HCT116 (cell line): ENCODE results near the gene CNPY4. TPM values are rescaled to one million over a fixed set of nuclear protein-coding genes. Genes with fewer than 3 reads are reported as not detected.
A peak's percentile ranks its signal among the peaks of the same experiment; 100 is the strongest.

Experiments
- ATAC-seq: fragments of 200-7000 bp; cut with Tn5 transposase; 2 replicates; pipeline ENCODE4 v1.9.1; 2020; ENCODE audit warnings: mild to moderate bottlenecking, moderate library complexity
- BruUV-seq: library from RNA; stranded (reverse); fragments of 400-500 nt; replicated peaks from 2 replicates; lab custom pipeline; 2021; lab: Mats Ljungman, UMichigan
- CTCF ChIA-PET: fragments of 300-600 bp; sonication (Branson Sonifier 250); formaldehyde crosslinking; loops from one replicate; lab custom pipeline; 2021; ENCODE audit warnings: antibody characterized with exemption; lab: Charles Lee
- POLR2A ChIA-PET: fragments of 300-600, 350-600 bp; sonication (Branson Sonifier 250); formaldehyde crosslinking; loops from one replicate; lab custom pipeline; 2021; ENCODE audit warnings: antibody characterized with exemption; lab: Charles Lee
- RAD21 ChIA-PET, 2 experiments: fragments of 300-600 bp; sonication (Branson Sonifier 250); formaldehyde crosslinking; loops; one replicate each; lab custom pipeline; 2023; ENCODE audit warnings: low total read pairs in 2 of 2; ENCODE audit not compliant: uncharacterized antibody in 2 of 2, unreplicated experiment in 2 of 2, low non-redundant PET in 1 of 2; lab: Charles Lee
- DNase-seq: peaks from one replicate; pipeline ENCODE4 v3.0.0-alpha.2; 2010; ENCODE audit warnings: low read depth, low spot score
- H2AFZ ChIP-seq: fragments of 200-600 bp; shearing (Covaris generic), sonication (generic); 2 replicates; pipeline ENCODE4 v1.6.1; 2017; ENCODE audit warnings: low read depth, mixed run types, mixed read lengths, antibody characterized with exemption, low read length; ENCODE audit not compliant: poor library complexity, severe bottlenecking
- H3K27ac ChIP-seq: 2 replicates; pipeline ENCODE4 v1.5.1; 2012; ENCODE audit warnings: low read depth, low read length
- H3K27me3 ChIP-seq: fragments of 200-600 bp; sonication (generic); 2 replicates; pipeline ENCODE4 v1.6.1; 2016; ENCODE audit warnings: mixed run types, low read length, mixed read lengths; ENCODE audit not compliant: insufficient read depth
- H3K36me3 ChIP-seq, 2 experiments: fragments of 200-500 bp in 1 of 2; fragments of 200-600 bp in 1 of 2; sonication (Bioruptor generic) in 1 of 2; sonication (generic) in 1 of 2; 2 replicates each; pipeline versions ENCODE4 v1.5.1 to v1.6.1; 2014 to 2016; ENCODE audit warnings: low read length in 2 of 2, inconsistent platforms in 1 of 2, mixed read lengths in 1 of 2, mixed run types in 1 of 2; ENCODE audit not compliant: insufficient read depth in 2 of 2, control insufficient read depth in 1 of 2
- H3K4me1 ChIP-seq, 2 experiments: fragments of 200-600 bp in 1 of 2; sonication (generic) in 1 of 2; 2 replicates each; pipeline versions ENCODE4 v1.5.1 to v1.6.1; 2012 to 2017; ENCODE audit warnings: low read length in 2 of 2, inconsistent platforms in 1 of 2, mild to moderate bottlenecking in 1 of 2, mixed read lengths in 1 of 2, mixed run types in 1 of 2, moderate library complexity in 1 of 2; ENCODE audit not compliant: insufficient read depth in 2 of 2, control insufficient read depth in 1 of 2
- H3K4me2 ChIP-seq: fragments of 200-600 bp; sonication (generic); 2 replicates; pipeline ENCODE4 v1.6.1; 2017; ENCODE audit warnings: mixed run types, low read length, mixed read lengths
- H3K4me3 ChIP-seq, 2 experiments: fragments of 200-600 bp in 1 of 2; sonication (generic) in 1 of 2; replicated peaks in 1 of 2; 2 replicates each; pipeline ENCODE4 v1.5.1; 2011 to 2016; ENCODE audit warnings: low read length in 2 of 2, control low read depth in 1 of 2, low read depth in 1 of 2, mild to moderate bottlenecking in 1 of 2, mixed read lengths in 1 of 2, mixed run types in 1 of 2
- H3K79me2 ChIP-seq: fragments of 200-600 bp; sonication (generic); 2 replicates; pipeline ENCODE4 v1.6.1; 2017; ENCODE audit warnings: mild to moderate bottlenecking, mixed run types, low read length, moderate library complexity, mixed read lengths; ENCODE audit not compliant: insufficient read depth
- H3K9ac ChIP-seq: fragments of 200-600 bp; sonication (generic); 2 replicates; pipeline ENCODE4 v1.6.1; 2016; ENCODE audit warnings: low read length, mixed read lengths
- H3K9me2 ChIP-seq: fragments of 200-600 bp; sonication (generic), shearing (Covaris generic); 2 replicates; pipeline ENCODE4 v1.6.1; 2017; ENCODE audit warnings: mixed run types, mild to moderate bottlenecking, moderate library complexity; ENCODE audit not compliant: insufficient read depth
- H3K9me3 ChIP-seq, 2 experiments: fragments of 200-500 bp in 1 of 2; fragments of 200-600 bp in 1 of 2; sonication (Bioruptor generic) in 1 of 2; sonication (generic) in 1 of 2; 2 replicates each; pipeline ENCODE4 v1.6.1; 2014 to 2017; ENCODE audit warnings: low read length in 2 of 2, mixed read lengths in 2 of 2, inconsistent platforms in 1 of 2, low read depth in 1 of 2, mild to moderate bottlenecking in 1 of 2, mixed run types in 1 of 2, moderate library complexity in 1 of 2; ENCODE audit not compliant: control insufficient read depth in 1 of 2, insufficient read depth in 1 of 2
- H4K20me1 ChIP-seq: fragments of 200-600 bp; sonication (generic), shearing (Covaris generic); 2 replicates; pipeline ENCODE4 v1.6.1; 2017; ENCODE audit warnings: mixed run types, mild to moderate bottlenecking, moderate library complexity; ENCODE audit not compliant: insufficient read depth
- CEBPB ChIP-seq: IDR thresholded peaks from 2 replicates; pipeline ENCODE4 v1.6.1; 2012; ENCODE audit warnings: low read depth
- ELF1 ChIP-seq: IDR thresholded peaks from 2 replicates; pipeline ENCODE4 v1.6.1; 2012; ENCODE audit warnings: low read depth, borderline replicate concordance
- FOSL1 ChIP-seq: IDR thresholded peaks from 2 replicates; pipeline ENCODE4 v1.6.1; 2012; ENCODE audit warnings: low read depth
- JUND ChIP-seq: IDR thresholded peaks from 2 replicates; pipeline ENCODE4 v1.6.1; 2012
- POLR2A ChIP-seq: IDR thresholded peaks from 2 replicates; pipeline ENCODE4 v1.7.0; 2011; ENCODE audit warnings: borderline replicate concordance; ENCODE audit not compliant: insufficient read depth, insufficient read length; ENCODE audit errors: extremely low read depth
- POLR2AphosphoS5 ChIP-seq: IDR thresholded peaks from 2 replicates; pipeline ENCODE4 v1.6.1; 2011; ENCODE audit warnings: mild to moderate bottlenecking, low read depth, low read length, moderate library complexity
- RAD21 ChIP-seq: IDR thresholded peaks from 2 replicates; pipeline ENCODE4 v1.6.1; 2012; ENCODE audit warnings: low read depth, mild to moderate bottlenecking
- SIN3A ChIP-seq: IDR thresholded peaks from 2 replicates; pipeline ENCODE4 v1.6.1; 2012; ENCODE audit warnings: low read depth
- SP1 ChIP-seq: IDR thresholded peaks from 2 replicates; pipeline ENCODE4 v1.6.1; 2012; ENCODE audit warnings: low read depth
- SRF ChIP-seq: IDR thresholded peaks from 2 replicates; pipeline ENCODE4 v1.6.1; 2012; ENCODE audit warnings: low read depth
- TCF7L2 ChIP-seq: IDR thresholded peaks from 2 replicates; pipeline ENCODE4 v1.7.0; 2011; ENCODE audit warnings: borderline replicate concordance, inconsistent platforms; ENCODE audit not compliant: insufficient read depth, insufficient read length; ENCODE audit errors: extremely low read depth
- YY1 ChIP-seq: IDR thresholded peaks from 2 replicates; pipeline ENCODE4 v1.6.1; 2011; ENCODE audit warnings: low read length, low read depth, moderate library complexity, mild to moderate bottlenecking; ENCODE audit not compliant: insufficient replicate concordance; ENCODE audit errors: extremely low read depth
- ZFX ChIP-seq: fragments of 450-650 bp; IDR thresholded peaks from 2 replicates; pipeline ENCODE4 v1.6.1; 2017
- ZNF274 ChIP-seq: fragments of 200-500 bp; sonication (Bioruptor generic); IDR thresholded peaks from 2 replicates; pipeline ENCODE4 v1.6.1; 2014; ENCODE audit warnings: mild to moderate bottlenecking, low read depth, low read length, inconsistent platforms
- intact Hi-C: fragments of 100-400 bp; cut with micrococcal nuclease; formaldehyde crosslinking; loops from 2 replicates; pipeline ENCODE4 v1.10.0; 2022
- total RNA-seq: library from RNA; stranded (reverse); gene quantifications from one replicate; pipeline ENCODE4 v1.2.1, GENCODE V29; 2021; ENCODE audit not compliant: unreplicated experiment
- TF ChIP-seq, protein P1 (sequence below): IDR thresholded peaks from 2 replicates; pipeline ENCODE4 v1.6.1; 2012
- TF ChIP-seq, protein P2 (sequence below): IDR thresholded peaks from 2 replicates; pipeline ENCODE4 v1.6.1; 2011; ENCODE audit warnings: mild to moderate bottlenecking, low read length, moderate library complexity; ENCODE audit not compliant: insufficient replicate concordance; ENCODE audit errors: extremely low read depth
- TF ChIP-seq, protein P3 (sequence below): IDR thresholded peaks from 2 replicates; pipeline ENCODE4 v1.6.1; 2012; ENCODE audit warnings: low read depth
- TF ChIP-seq, protein P4 (sequence below), 3 experiments: fragments of 200-600 bp in 1 of 3; sonication (generic) in 1 of 3; IDR thresholded peaks in 2 of 3; conservative IDR thresholded peaks in 1 of 3; 2 replicates each; pipeline ENCODE4 v1.5.1; 2012 to 2017; ENCODE audit warnings: low read depth in 2 of 3, low read length in 2 of 3, antibody characterized with exemption in 1 of 3, borderline replicate concordance in 1 of 3, control low read depth in 1 of 3, mild to moderate bottlenecking in 1 of 3, mixed read lengths in 1 of 3, mixed run types in 1 of 3, moderate library complexity in 1 of 3; ENCODE audit not compliant: insufficient read depth in 1 of 3
- TF ChIP-seq, protein P5 (sequence below): IDR thresholded peaks from 2 replicates; pipeline ENCODE4 v1.6.1; 2012

The CNPY4 gene
- total RNA-seq, 1 experiment from 2014 or later = 2.6 TPM

DNA sequence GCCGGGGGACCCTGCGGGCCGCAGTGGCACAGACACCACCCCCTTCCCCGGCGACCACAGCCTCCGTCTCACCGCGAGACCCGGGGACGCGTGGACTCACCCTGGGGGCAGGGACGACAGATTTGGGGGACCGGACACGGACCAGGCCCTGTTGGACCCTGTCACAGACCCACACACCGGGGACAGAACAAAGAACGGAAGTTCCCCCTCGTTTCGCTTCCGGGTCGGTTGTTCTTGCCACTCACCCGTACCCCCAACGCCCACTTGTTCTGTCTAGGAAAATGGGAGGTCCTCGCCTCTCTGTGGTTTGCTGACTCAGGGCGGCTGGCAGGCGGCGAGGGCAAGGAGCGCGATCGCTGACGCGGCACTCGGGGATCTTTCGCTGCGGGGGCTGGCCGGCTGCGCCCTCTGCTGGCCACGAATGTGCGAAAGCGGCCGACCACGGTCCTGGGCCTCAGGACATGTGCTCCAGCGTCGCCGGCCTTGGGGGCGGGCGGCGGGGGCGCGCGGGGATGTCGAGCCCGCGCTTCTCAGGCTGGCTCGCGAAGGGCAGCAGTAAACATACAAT is 37.8 kb upstream of the CNPY4 start, which contains the start of gene ZNF3:
Gene ZNF3, minus strand, starts transcription at position 189 of the 568 bp plus-strand sequence. CDS start 4,366 bp downstream, outside the sequence.
- peak within 1 kb of the TSS; percentile 10 for H2AFZ ChIP-seq
- peaks cover 11 to 24% of the 10 kb centered on the region in 2 experiments for H3K4me1 ChIP-seq
- no TSS peak for BruUV-seq
- peak within 1 kb of the TSS; percentile 83 for H3K9ac ChIP-seq
- no peaks in the 10 kb centered on the region for H3K27me3 ChIP-seq
- H4K20me1 ChIP-seq = no peaks in the 10 kb centered on the region
- H3K4me3 ChIP-seq = peak within 1 kb of the TSS; percentile 69 to 77
- peaks cover 22 to 29% of the 10 kb centered on the region in 2 experiments; a peak in 3 of 4 replicates for H3K36me3 ChIP-seq
- ATAC-seq (peak; percentile 91), DNase-seq (peak; percentile 98)
- H3K9me3 ChIP-seq = no peaks in the 10 kb centered on the region
- H3K9me2 ChIP-seq = no peaks in the 10 kb centered on the region
- POLR2A ChIA-PET = interaction anchor here (1.0 to 1.7 kb wide), 3 partner anchors 15 to 88 kb away, joined by 4 to 18 read pairs (median 5); partner anchors contain the start of genes AP4M1 and MCM7
- CTCF ChIA-PET = interaction anchor here (0.9 kb wide), 1 partner anchor 20 kb away, joined by 3 read pairs; the partner anchor contains the start of gene AP4M1
- RAD21 ChIA-PET = interaction anchor here in 1 of 2 experiments (1.0 kb wide), 1 partner anchor 20 kb away, joined by 3 read pairs; no protein-coding TSS in a partner anchor
- intact Hi-C loops = loop anchor here (1.0 kb wide), 1 partner anchor 87 kb away; no protein-coding TSS in a partner anchor
- peak within 1 kb of the TSS; percentile 72 for H3K27ac ChIP-seq
- peaks cover 48% of the 10 kb centered on the region for H3K79me2 ChIP-seq
- peak within 1 kb of the TSS; percentile 87 for H3K4me2 ChIP-seq
- TF ChIP-seq FOSL1 = no peak
- TF ChIP-seq JUND = no peak
- TF ChIP-seq, protein P1, sequence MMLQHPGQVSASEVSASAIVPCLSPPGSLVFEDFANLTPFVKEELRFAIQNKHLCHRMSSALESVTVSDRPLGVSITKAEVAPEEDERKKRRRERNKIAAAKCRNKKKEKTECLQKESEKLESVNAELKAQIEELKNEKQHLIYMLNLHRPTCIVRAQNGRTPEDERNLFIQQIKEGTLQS = no peak
- no peak for TF ChIP-seq RAD21
- no peak for TF ChIP-seq SIN3A
- TF ChIP-seq ZFX = peak; percentile 89
- no peak for TF ChIP-seq SRF
- no peak for TF ChIP-seq CEBPB
- peak; percentile 60 for TF ChIP-seq TCF7L2
- TF ChIP-seq, protein P2, sequence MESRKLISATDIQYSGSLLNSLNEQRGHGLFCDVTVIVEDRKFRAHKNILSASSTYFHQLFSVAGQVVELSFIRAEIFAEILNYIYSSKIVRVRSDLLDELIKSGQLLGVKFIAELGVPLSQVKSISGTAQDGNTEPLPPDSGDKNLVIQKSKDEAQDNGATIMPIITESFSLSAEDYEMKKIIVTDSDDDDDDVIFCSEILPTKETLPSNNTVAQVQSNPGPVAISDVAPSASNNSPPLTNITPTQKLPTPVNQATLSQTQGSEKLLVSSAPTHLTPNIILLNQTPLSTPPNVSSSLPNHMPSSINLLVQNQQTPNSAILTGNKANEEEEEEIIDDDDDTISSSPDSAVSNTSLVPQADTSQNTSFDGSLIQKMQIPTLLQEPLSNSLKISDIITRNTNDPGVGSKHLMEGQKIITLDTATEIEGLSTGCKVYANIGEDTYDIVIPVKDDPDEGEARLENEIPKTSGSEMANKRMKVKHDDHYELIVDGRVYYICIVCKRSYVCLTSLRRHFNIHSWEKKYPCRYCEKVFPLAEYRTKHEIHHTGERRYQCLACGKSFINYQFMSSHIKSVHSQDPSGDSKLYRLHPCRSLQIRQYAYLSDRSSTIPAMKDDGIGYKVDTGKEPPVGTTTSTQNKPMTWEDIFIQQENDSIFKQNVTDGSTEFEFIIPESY = peak; percentile 64
- peak; percentile 83 for TF ChIP-seq YY1
- TF ChIP-seq POLR2A = peak; percentile 58
- TF ChIP-seq POLR2AphosphoS5 = peak; percentile 85
- no peak for TF ChIP-seq SP1
- TF ChIP-seq, protein P3, sequence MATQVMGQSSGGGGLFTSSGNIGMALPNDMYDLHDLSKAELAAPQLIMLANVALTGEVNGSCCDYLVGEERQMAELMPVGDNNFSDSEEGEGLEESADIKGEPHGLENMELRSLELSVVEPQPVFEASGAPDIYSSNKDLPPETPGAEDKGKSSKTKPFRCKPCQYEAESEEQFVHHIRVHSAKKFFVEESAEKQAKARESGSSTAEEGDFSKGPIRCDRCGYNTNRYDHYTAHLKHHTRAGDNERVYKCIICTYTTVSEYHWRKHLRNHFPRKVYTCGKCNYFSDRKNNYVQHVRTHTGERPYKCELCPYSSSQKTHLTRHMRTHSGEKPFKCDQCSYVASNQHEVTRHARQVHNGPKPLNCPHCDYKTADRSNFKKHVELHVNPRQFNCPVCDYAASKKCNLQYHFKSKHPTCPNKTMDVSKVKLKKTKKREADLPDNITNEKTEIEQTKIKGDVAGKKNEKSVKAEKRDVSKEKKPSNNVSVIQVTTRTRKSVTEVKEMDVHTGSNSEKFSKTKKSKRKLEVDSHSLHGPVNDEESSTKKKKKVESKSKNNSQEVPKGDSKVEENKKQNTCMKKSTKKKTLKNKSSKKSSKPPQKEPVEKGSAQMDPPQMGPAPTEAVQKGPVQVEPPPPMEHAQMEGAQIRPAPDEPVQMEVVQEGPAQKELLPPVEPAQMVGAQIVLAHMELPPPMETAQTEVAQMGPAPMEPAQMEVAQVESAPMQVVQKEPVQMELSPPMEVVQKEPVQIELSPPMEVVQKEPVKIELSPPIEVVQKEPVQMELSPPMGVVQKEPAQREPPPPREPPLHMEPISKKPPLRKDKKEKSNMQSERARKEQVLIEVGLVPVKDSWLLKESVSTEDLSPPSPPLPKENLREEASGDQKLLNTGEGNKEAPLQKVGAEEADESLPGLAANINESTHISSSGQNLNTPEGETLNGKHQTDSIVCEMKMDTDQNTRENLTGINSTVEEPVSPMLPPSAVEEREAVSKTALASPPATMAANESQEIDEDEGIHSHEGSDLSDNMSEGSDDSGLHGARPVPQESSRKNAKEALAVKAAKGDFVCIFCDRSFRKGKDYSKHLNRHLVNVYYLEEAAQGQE = no peak
- no peak for TF ChIP-seq ZNF274
- no peak for TF ChIP-seq ELF1
- TF ChIP-seq, protein P4, sequence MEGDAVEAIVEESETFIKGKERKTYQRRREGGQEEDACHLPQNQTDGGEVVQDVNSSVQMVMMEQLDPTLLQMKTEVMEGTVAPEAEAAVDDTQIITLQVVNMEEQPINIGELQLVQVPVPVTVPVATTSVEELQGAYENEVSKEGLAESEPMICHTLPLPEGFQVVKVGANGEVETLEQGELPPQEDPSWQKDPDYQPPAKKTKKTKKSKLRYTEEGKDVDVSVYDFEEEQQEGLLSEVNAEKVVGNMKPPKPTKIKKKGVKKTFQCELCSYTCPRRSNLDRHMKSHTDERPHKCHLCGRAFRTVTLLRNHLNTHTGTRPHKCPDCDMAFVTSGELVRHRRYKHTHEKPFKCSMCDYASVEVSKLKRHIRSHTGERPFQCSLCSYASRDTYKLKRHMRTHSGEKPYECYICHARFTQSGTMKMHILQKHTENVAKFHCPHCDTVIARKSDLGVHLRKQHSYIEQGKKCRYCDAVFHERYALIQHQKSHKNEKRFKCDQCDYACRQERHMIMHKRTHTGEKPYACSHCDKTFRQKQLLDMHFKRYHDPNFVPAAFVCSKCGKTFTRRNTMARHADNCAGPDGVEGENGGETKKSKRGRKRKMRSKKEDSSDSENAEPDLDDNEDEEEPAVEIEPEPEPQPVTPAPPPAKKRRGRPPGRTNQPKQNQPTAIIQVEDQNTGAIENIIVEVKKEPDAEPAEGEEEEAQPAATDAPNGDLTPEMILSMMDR (IDR thresholded peaks at IDR 0.05 in 2 of 3, conservative IDR thresholded peaks at IDR 0.05 in 1 of 3; ENCODE audit: borderline replicate concordance in 1 of 3, insufficient read depth in 1 of 3, low read depth in 2 of 3, low read length in 2 of 3) = peak in 2 of 3 experiments; percentile 84 to 85; a peak in 4 of 6 replicates
- TF ChIP-seq, protein P5, sequence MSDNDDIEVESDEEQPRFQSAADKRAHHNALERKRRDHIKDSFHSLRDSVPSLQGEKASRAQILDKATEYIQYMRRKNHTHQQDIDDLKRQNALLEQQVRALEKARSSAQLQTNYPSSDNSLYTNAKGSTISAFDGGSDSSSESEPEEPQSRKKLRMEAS = no peak
